SK-N-SH treated with all-trans-retinoic acid at 6 μM for 48 hours (cell line): ENCODE data around the gene ADAM33.

Source experiments
- BACH2 ChIP-seq: fragments of 250-450 bp; sonication (Bioruptor Pico); IDR thresholded peaks from 2 replicates; pipeline ENCODE4 v1.9.0; 2021; ENCODE audit warnings: mild to moderate bottlenecking, borderline replicate concordance
- OSR1 ChIP-seq: fragments of 250-450 bp; sonication (Bioruptor Pico); IDR thresholded peaks from 2 replicates; pipeline ENCODE4 v1.8.0; 2022; ENCODE audit warnings: moderate library complexity, mild to moderate bottlenecking, inconsistent platforms
- TCF4 ChIP-seq: fragments of 250-450 bp; sonication (Bioruptor Pico); IDR thresholded peaks from 2 replicates; pipeline ENCODE4 v1.8.0; 2021; ENCODE audit warnings: mild to moderate bottlenecking, moderate library complexity, borderline replicate concordance
- ZC3H10 ChIP-seq: fragments of 250-450 bp; sonication (Bioruptor Pico); IDR thresholded peaks from 2 replicates; pipeline ENCODE4 v1.5.1; 2021; ENCODE audit warnings: mild to moderate bottlenecking, moderate library complexity
- ZFP30 ChIP-seq: fragments of 450-650 bp; formaldehyde crosslinking; IDR thresholded peaks from 2 replicates; pipeline ENCODE4 v1.5.0; 2022; ENCODE audit warnings: mild to moderate bottlenecking, moderate library complexity
- ZNF565 ChIP-seq: fragments of 450-650 bp; formaldehyde crosslinking; conservative IDR thresholded peaks from 2 replicates; pipeline ENCODE4 v1.5.0; 2020; ENCODE audit warnings: low read depth, mild to moderate bottlenecking, moderate library complexity

- no peak for TF ChIP-seq BACH2
- no peak for TF ChIP-seq ZFP30 (CRISPR knock-in tag)
- TF ChIP-seq ZNF565 (CRISPR knock-in tag): no peak
- TF ChIP-seq ZC3H10 (CRISPR knock-in tag): no peak
- TF ChIP-seq OSR1 (CRISPR knock-in tag): no peak
- TF ChIP-seq TCF4: no peak
These were observed 25.7 kb upstream of the ADAM33 start for GRCh38 chr20:3707508-3707899.
